Measurements from ENCODE around the gene ANKRD35. TPM values are rescaled to one million over a fixed set of nuclear protein-coding genes. Genes with fewer than 3 reads are reported as not detected.

ANKRD35 gene
- total RNA-seq (2022; extraction: Qiagen RNA extraction; ENCODE audit: low read depth): 0.06 to 0.09 TPM in 2 of 5 replicates, not detected in the others

DNA sequence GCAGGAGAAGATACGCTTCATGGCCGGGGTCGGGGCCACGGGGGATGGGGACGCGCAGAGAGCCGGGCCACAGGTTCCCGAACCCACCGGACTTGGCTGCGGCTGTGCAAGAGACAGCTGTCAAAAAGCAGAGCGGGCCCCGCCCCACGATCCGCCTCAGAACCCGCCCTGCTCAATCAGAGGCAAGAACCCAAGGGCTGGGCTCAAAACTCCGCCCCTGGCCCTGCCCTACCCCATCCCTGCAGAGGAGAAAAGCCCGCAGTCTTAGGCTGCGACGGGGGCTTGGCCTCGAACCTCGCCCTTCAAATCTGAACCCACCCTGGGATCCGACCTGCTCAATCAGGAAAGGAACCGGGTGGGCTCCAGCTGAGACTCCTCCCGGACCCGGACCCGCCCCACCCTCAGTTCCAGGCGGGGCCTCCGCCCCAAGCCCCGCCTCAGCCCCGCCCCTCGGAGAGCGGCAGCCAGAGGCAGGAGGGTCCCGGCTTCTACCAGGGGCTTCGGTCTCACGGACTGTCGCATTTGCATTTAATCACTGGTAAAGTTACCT is at the start of gene ANKRD35:
Gene ANKRD35 (minus strand): TSS at position 129 of the 550 bp plus-strand sequence. CDS start 108 bp downstream, at position 21.

DNA sequence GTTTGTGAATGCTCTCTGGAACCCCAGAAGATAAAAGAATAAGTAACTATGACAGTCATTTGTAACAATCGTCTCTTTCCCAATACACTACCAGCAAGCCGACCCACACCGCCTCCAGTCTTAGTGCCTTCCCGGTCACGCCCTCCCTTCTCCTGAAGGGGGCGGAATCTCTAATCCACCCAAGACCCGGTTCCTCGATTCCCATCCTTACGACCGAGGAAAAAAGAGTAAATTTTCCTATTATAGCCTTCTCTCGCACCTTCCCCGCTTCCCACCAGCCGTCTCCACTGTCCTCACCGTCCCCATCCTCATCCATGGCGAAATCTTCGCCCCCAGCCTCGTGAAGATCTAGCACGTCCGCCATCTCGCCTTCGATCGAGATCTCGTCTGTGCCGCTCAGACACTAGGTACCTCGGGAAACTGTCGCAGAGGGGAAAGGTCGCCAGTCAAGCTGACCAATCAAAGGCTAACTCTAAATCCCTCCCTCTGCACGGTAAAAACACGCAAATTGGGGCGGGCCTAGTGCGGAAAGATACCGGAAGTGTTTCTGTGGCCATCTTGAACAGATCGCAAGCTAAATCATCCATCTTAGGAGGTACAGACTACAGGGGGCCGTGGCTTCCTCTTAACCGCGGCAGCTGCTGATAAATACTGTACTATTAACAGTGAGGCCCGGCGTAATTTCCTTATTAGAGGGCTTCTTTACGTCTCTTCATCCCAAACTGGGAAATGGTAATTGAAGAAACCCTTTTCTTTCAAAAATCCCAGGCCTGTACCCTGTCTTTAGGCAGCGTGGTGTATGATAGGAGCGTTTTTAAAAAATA is 41.6 kb upstream of the ANKRD35 start, which contains the start of gene RBM8A:
Gene RBM8A (minus strand): TSS at position 422 of the 824 bp plus-strand sequence. CDS start 58 bp downstream, at position 364.

DNA sequence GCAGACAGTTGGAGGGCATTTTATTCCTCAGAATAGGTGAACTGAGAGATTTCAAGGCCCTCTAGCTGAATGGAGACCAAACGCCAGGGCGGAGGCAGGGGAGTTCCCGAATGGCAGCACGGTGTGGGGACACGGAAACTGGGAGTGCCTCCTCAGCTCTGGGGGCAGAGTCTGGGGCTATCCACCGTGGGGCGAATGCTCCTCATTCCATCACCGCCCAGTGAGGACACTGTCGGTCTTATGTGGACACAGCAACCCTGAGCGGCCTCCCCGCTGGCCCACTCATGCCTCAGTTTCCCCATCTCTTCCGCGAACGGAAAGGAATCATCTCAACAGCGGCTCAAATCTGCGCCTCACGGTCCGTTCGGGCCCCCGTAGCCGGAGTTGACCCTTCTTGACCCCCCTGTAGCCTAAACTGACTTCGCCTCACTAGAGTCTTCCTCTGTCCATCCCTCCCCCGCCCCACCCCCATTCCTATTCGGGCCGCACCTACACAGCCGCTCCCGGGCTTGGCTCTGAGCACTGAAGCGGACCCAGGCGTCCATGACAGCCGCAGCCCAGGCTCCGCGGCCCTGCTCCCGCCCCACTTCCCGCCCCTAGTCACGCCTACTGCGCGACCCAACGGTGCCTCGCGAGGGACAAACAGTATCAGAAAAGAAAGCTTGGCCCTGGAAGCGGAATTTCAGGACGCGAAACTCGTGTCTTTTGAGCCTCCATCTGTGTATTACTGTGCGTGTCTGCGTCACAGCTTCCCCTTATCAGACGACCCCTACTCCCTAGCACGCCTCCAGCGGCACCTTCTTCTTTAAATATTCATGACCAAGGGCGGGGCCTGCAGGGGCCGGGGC is 32.7 kb upstream of the ANKRD35 start, which contains the start of gene PEX11B:
Gene PEX11B (minus strand): TSS at position 574 of the 848 bp plus-strand sequence. CDS start 29 bp downstream, at position 545.

DNA sequence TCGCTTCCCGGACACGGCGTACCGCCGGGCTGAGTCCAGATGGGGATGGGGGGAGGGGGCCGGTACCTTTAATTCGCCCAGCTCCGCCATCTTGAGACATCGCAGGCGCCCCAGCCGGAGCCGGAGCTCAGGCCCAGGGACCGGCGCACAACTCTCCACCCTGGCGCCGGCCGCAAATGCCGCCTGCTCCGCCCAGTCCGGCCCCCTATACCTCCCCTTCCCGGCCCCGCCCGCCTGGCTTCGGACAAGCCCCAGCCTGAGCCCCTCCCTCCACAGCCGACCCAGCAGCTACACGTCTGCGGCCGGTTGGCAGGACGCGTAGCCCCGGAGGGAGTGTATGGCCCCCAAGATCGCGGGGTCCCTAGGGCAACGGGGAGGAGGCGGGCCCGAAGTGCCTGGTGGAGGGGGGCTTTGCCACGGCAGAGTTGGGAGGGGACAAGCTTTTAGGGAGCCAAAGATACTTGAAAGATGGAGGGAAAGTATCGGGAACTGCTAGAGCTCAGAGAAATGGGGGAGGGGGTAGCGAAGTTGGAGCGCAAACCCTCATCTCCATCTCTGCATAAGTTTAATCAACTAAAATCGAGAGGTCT is 26.7 kb downstream of the ANKRD35 start, which contains the start of gene PIAS3:
Gene PIAS3 (minus strand): TSS at position 181 of the 590 bp plus-strand sequence. CDS start 91 bp downstream, at position 90.

GRCh38 chr1:145845514-145846161 is 40.0 kb downstream of the ANKRD35 start, which contains the start of gene NUDT17:
Gene NUDT17 (plus strand): TSS chr1:145845630. CDS start chr1:145845641, 11 bp downstream.

DNA sequence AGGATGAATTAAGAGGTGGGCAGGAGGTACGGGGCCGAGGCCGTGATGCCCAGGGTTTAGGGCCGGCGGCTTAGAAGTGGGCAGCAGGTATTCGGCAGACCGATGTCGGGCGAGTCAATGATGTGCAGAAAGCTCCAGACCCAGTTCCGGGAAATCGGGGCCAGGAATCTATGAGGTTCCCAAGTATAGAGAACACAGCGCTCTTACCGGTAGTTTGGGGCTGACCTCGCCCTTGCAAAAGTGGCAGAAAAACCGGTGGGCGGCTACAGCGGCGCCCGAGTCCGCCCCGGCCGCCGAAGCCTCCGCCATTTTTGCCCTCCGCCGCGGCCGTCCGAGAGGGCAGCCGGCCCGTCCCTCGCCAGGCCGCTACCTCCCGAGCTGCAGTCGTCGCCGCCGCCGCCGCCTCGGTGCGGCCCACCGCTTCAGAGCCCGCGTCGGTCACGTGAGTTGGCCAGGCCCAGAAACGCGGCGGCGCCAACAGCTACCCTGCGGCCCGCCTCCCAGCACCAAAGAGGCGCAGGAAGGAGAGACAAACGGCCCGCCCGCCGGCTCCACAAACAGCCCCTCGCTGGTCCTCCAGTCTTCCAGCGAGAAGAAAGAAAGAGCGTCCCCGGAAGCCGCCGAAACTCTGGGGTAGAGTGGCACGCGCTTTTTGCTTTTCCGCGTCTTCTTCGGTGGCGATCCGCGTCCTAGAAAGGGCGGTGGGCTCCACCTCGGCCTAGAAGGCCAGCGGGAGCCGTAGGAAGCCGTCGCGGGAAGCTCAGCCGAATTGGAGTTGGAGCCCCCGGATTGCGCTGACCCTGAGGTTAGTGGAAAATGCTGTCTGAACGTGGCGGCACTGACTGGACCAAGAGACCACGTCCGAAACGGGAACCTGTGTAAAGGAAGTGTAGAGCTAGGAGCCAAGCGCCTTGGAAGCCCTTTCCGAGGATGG is 61.8 kb downstream of the ANKRD35 start, which contains the start of the genes POLR3C and RNF115:
Gene POLR3C (plus strand): TSS at position 636 of the 934 bp plus-strand sequence. CDS start 1,577 bp downstream, outside the sequence.
Gene RNF115 (minus strand): TSS at position 531 of the 934 bp plus-strand sequence. CDS start 222 bp downstream, at position 309.

Other genes starting within 250 kb of the ANKRD35 start
- gene PDZK1, start 178.5 kb downstream of the ANKRD35 start, total RNA-seq (2022; extraction: Qiagen RNA extraction; ENCODE audit: low read depth): 0.79 to 1.5 TPM (median 1.0 TPM) in 5 replicates
- not detected in 5 replicates for gene CD160, start 166.4 kb downstream of the ANKRD35 start, total RNA-seq (2022; extraction: Qiagen RNA extraction; ENCODE audit: low read depth)
- 11.4 to 14.3 TPM (median 13.6 TPM) in 5 replicates for gene RNF115, start 61.8 kb downstream of the ANKRD35 start, total RNA-seq (2022; extraction: Qiagen RNA extraction; ENCODE audit: low read depth)
- gene POLR3C, start 61.7 kb downstream of the ANKRD35 start, total RNA-seq (2022; extraction: Qiagen RNA extraction; ENCODE audit: low read depth): 37.1 to 40.4 TPM (median 38.6 TPM) in 5 replicates
- 5.6 to 8.0 TPM (median 5.7 TPM) in 5 replicates for gene NUDT17, start 40.2 kb downstream of the ANKRD35 start, total RNA-seq (2022; extraction: Qiagen RNA extraction; ENCODE audit: low read depth)
- gene PIAS3, start 26.8 kb downstream of the ANKRD35 start, total RNA-seq (2022; extraction: Qiagen RNA extraction; ENCODE audit: low read depth): 36.5 to 42.8 TPM (median 39.7 TPM) in 5 replicates
- gene ITGA10, start 24.2 kb upstream of the ANKRD35 start, total RNA-seq (2022; extraction: Qiagen RNA extraction; ENCODE audit: low read depth): 0.58 to 1.6 TPM (median 1.3 TPM) in 5 replicates
- 29.3 to 37.4 TPM (median 33.8 TPM) in 5 replicates for gene PEX11B, start 32.9 kb upstream of the ANKRD35 start, total RNA-seq (2022; extraction: Qiagen RNA extraction; ENCODE audit: low read depth)
- 213 to 244 TPM (median 222 TPM) in 5 replicates for gene RBM8A, start 41.6 kb upstream of the ANKRD35 start, total RNA-seq (2022; extraction: Qiagen RNA extraction; ENCODE audit: low read depth)
- 9.0 to 11.6 TPM (median 11.1 TPM) in 5 replicates for gene LIX1L, start 72.2 kb upstream of the ANKRD35 start, total RNA-seq (2022; extraction: Qiagen RNA extraction; ENCODE audit: low read depth)
- 0.17 to 0.37 TPM (median 0.21 TPM) in 5 replicates for gene ANKRD34A, start 78.7 kb upstream of the ANKRD35 start, total RNA-seq (2022; extraction: Qiagen RNA extraction; ENCODE audit: low read depth)
- 10.0 to 12.0 TPM (median 11.2 TPM) in 5 replicates for gene POLR3GL, start 78.8 kb upstream of the ANKRD35 start, total RNA-seq (2022; extraction: Qiagen RNA extraction; ENCODE audit: low read depth)
- 0.23 to 0.39 TPM (median 0.32 TPM) in 5 replicates for gene TXNIP, start 110.7 kb upstream of the ANKRD35 start, total RNA-seq (2022; extraction: Qiagen RNA extraction; ENCODE audit: low read depth)
- gene HJV, start 135.9 kb upstream of the ANKRD35 start, total RNA-seq (2022; extraction: Qiagen RNA extraction; ENCODE audit: low read depth): not detected in 5 replicates